HEK293 (cell line): ENCODE data around the gene IGFN1.
A peak's percentile ranks its signal among the peaks of the same experiment; 100 is the strongest.

ENCODE experiments used
- CTCF ChIA-PET: fragments of 350-600 bp; formaldehyde crosslinking; extraction: SDS; loops from one replicate; lab custom pipeline; 2021; ENCODE audit warnings: antibody characterized with exemption; lab: Yijun Ruan, JAX
- POLR2A ChIA-PET: fragments of 300-600 bp; formaldehyde crosslinking; extraction: SDS; loops from one replicate; lab custom pipeline; 2020; ENCODE audit warnings: antibody characterized with exemption, inconsistent platforms; lab: Yijun Ruan, JAX
- H3K27ac ChIP-seq: fragments of 200-500 bp; sonication (Bioruptor generic); 2 replicates; pipeline ENCODE4 v1.5.1; 2014; ENCODE audit warnings: low read depth, low read length, control low read depth, inconsistent platforms; ENCODE audit errors: extremely low read depth
- H3K36me3 ChIP-seq, 2 experiments: fragments of 200-500 bp in 1 of 2; sonication (Bioruptor generic) in 1 of 2; 1 replicate in 1 of 2; 2 replicates in 1 of 2; pipeline ENCODE4 v1.5.1; 2014 to 2017; ENCODE audit warnings: inconsistent platforms in 2 of 2, low read length in 2 of 2; ENCODE audit not compliant: control insufficient read depth in 2 of 2, insufficient read depth in 1 of 2
- H3K4me1 ChIP-seq: fragments of 200-500 bp; sonication (Bioruptor generic); 2 replicates; pipeline ENCODE4 v1.5.1; 2014; ENCODE audit warnings: mild to moderate bottlenecking, low read length, inconsistent platforms; ENCODE audit not compliant: control insufficient read depth, insufficient read depth
- H3K4me3 ChIP-seq: 2 replicates; pipeline ENCODE4 v1.5.1; 2011; ENCODE audit warnings: low read depth, mild to moderate bottlenecking, control low read depth, low read length, moderate library complexity
- H3K9me3 ChIP-seq: fragments of 200-500 bp; sonication (Bioruptor generic); 2 replicates; pipeline ENCODE4 v1.5.1; 2014; ENCODE audit warnings: low read depth, low read length, inconsistent platforms; ENCODE audit not compliant: control insufficient read depth, insufficient read depth
- KLF1 ChIP-seq: fragments of 450-650 bp; formaldehyde crosslinking; IDR thresholded peaks from 2 replicates; pipeline ENCODE4 v1.5.1; 2016; ENCODE audit warnings: missing biosample characterization, missing genetic modification characterization
- TCF7L2 ChIP-seq: IDR thresholded peaks from 2 replicates; pipeline ENCODE4 v1.6.1; 2011; ENCODE audit warnings: low read depth, mild to moderate bottlenecking, inconsistent platforms, low read length, moderate library complexity, borderline replicate concordance
- TRIM28 ChIP-seq: IDR thresholded peaks from 2 replicates; pipeline ENCODE4 v1.6.1; 2011; ENCODE audit warnings: low read length, control low read depth, borderline replicate concordance
- ZBTB1 ChIP-seq: fragments of 450-650 bp; formaldehyde crosslinking; IDR thresholded peaks from 2 replicates; pipeline ENCODE4 v1.5.1; 2016; ENCODE audit warnings: missing biosample characterization, missing genetic modification characterization
- ZIC2 ChIP-seq: fragments of 450-650 bp; formaldehyde crosslinking; IDR thresholded peaks from 2 replicates; pipeline ENCODE4 v1.5.1; 2016; ENCODE audit warnings: missing biosample characterization, missing genetic modification characterization
- ZNF184 ChIP-seq: fragments of 450-650 bp; IDR thresholded peaks from 2 replicates; pipeline ENCODE4 v1.5.1; 2018; ENCODE audit warnings: missing biosample characterization, mild to moderate bottlenecking, missing genetic modification characterization
- ZNF2 ChIP-seq: fragments of 450-650 bp; formaldehyde crosslinking; IDR thresholded peaks from 2 replicates; pipeline ENCODE4 v1.5.1; 2016; ENCODE audit warnings: missing biosample characterization, missing genetic modification characterization
- ZNF248 ChIP-seq: fragments of 450-650 bp; formaldehyde crosslinking; IDR thresholded peaks from 2 replicates; pipeline ENCODE4 v1.5.1; 2017; ENCODE audit warnings: missing biosample characterization, missing genetic modification characterization
- ZNF433 ChIP-seq: fragments of 450-650 bp; formaldehyde crosslinking; IDR thresholded peaks from 2 replicates; pipeline ENCODE4 v1.5.1; 2016; ENCODE audit warnings: missing biosample characterization, missing genetic modification characterization, low read depth
- ZNF596 ChIP-seq: fragments of 450-650 bp; IDR thresholded peaks from 2 replicates; pipeline ENCODE4 v1.5.0; 2018; ENCODE audit warnings: missing biosample characterization, mild to moderate bottlenecking, missing genetic modification characterization, moderate library complexity
- ZNF629 ChIP-seq: fragments of 450-650 bp; formaldehyde crosslinking; IDR thresholded peaks from 2 replicates; pipeline ENCODE4 v1.5.1; 2017; ENCODE audit warnings: missing biosample characterization, missing genetic modification characterization
- ZNF776 ChIP-seq: fragments of 450-650 bp; formaldehyde crosslinking; IDR thresholded peaks from 2 replicates; pipeline ENCODE4 v1.5.0; 2017; ENCODE audit warnings: missing biosample characterization, missing genetic modification characterization, borderline replicate concordance
- ZSCAN23 ChIP-seq: fragments of 450-650 bp; formaldehyde crosslinking; IDR thresholded peaks from 2 replicates; pipeline ENCODE4 v1.5.1; 2016; ENCODE audit warnings: missing biosample characterization, missing genetic modification characterization
- TF ChIP-seq, protein P1 (sequence below): fragments of 450-650 bp; formaldehyde crosslinking; IDR thresholded peaks from 2 replicates; pipeline ENCODE4 v1.5.1; 2016; ENCODE audit warnings: missing biosample characterization, missing genetic modification characterization
- TF ChIP-seq, protein P2 (sequence below): fragments of 450-650 bp; formaldehyde crosslinking; IDR thresholded peaks from 2 replicates; pipeline ENCODE4 v1.5.1; 2016; ENCODE audit warnings: missing biosample characterization, missing genetic modification characterization
- TF ChIP-seq, protein P3 (sequence below): fragments of 450-650 bp; formaldehyde crosslinking; IDR thresholded peaks from 2 replicates; pipeline ENCODE4 v1.5.1; 2016; ENCODE audit warnings: missing biosample characterization, missing genetic modification characterization
- TF ChIP-seq, protein P4 (sequence below): fragments of 450-650 bp; formaldehyde crosslinking; IDR thresholded peaks from 2 replicates; pipeline ENCODE4 v1.5.1; 2017; ENCODE audit warnings: missing biosample characterization, missing genetic modification characterization
- TF ChIP-seq, protein P5 (sequence below): fragments of 450-650 bp; formaldehyde crosslinking; IDR thresholded peaks from 2 replicates; pipeline ENCODE4 v1.5.1; 2016; ENCODE audit warnings: missing biosample characterization, missing genetic modification characterization

Gene IGFN1

DNA sequence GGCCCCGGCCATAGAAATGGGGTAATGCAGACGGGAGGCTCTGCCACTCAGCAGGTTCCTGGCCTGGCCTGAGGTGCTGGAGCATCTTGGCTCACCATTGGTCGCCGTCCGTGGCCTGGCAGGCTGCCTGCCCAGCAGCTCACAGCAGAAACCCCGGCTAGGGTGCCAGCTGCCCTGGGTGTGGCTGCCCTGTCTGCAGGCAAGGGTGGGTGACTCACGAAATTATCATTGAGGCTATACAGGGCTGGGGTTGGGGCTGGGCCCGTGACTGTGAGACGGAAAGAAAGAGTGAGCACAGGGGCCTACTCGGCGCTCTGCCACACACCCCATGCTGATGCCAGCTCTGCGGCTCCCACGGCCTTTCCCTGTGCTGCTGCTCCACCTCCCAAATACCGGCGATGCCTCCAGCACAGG is 84.6 kb downstream of the IGFN1 start:
- Histone ChIP-seq H3K4me3 (no peak overlapping the region), H3K9me3 (no peaks in the 10 kb centered on the region), H3K4me1 (no peaks in the 10 kb centered on the region), H3K27ac (no peak overlapping the region), H3K36me3 (no peaks in the 10 kb centered on the region)
- ChIA-PET CTCF (no interaction called here), POLR2A (no interaction called here)
- peak; percentile 55 for TF ChIP-seq ZIC2
- no peak for TF ChIP-seq TCF7L2
- peak; percentile 51 for TF ChIP-seq KLF1 (tag by site-specific recombination)
- no peak for TF ChIP-seq ZNF2 (tag by site-specific recombination)

DNA sequence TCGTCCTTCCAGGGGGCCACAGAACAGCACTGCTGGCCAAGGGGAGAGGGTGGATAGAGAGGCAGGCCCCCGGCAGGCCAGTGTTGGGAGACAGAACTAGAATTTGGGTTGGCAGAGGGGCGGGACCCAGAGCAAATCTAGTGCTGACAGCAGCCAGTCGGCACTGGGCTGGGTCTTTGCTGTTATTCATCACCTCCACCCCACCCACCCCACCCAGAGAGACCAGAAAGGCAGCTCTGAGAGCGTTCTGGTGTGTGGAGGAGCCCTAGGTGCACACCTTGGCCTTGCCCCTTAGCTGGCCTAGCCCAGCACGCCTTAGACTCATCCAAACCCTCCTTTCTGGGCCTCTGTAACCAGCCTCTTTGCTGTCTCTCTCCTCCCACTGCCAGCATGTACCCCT is 86.3 kb downstream of the IGFN1 start:
- Histone ChIP-seq H3K4me1 (no peaks in the 10 kb centered on the region), H3K4me3 (no peak overlapping the region), H3K9me3 (no peaks in the 10 kb centered on the region), H3K27ac (no peak overlapping the region)
- POLR2A ChIA-PET = no interaction called here
- TF ChIP-seq ZBTB1 (tag by site-specific recombination) (no peak), ZNF629 (tag by site-specific recombination) (no peak), KLF1 (tag by site-specific recombination) (peak; percentile 55; the same call in 1 of the 2 replicates), ZNF596 (tag by site-specific recombination) (no peak)
- TF ChIP-seq, all 188 proteins: peak for 1
- CTCF ChIA-PET = no interaction called here
- H3K36me3 ChIP-seq = no peaks in the 10 kb centered on the region

GRCh38 chr1:201277441-201277840 is 86.8 kb downstream of the IGFN1 start:
- no peaks in the 10 kb centered on the region for H3K36me3 ChIP-seq
- no peaks in the 10 kb centered on the region for H3K4me1 ChIP-seq
- CTCF ChIA-PET = no interaction called here
- TF ChIP-seq ZSCAN23 (no peak), KLF1 (tag by site-specific recombination) (no peak), TRIM28 (no peak), ZNF433 (tag by site-specific recombination) (no peak), ZNF776 (no peak), ZNF184 (no peak), ZNF248 (tag by site-specific recombination) (no peak)
- TF ChIP-seq, protein P1, sequence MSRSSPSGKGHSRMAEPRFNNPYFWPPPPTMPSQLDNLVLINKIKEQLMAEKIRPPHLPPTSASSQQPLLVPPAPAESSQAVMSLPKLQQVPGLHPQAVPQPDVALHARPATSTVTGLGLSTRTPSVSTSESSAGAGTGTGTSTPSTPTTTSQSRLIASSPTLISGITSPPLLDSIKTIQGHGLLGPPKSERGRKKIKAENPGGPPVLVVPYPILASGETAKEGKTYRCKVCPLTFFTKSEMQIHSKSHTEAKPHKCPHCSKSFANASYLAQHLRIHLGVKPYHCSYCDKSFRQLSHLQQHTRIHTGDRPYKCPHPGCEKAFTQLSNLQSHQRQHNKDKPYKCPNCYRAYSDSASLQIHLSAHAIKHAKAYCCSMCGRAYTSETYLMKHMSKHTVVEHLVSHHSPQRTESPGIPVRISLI (tag by site-specific recombination) = no peak
- TF ChIP-seq, protein P2, sequence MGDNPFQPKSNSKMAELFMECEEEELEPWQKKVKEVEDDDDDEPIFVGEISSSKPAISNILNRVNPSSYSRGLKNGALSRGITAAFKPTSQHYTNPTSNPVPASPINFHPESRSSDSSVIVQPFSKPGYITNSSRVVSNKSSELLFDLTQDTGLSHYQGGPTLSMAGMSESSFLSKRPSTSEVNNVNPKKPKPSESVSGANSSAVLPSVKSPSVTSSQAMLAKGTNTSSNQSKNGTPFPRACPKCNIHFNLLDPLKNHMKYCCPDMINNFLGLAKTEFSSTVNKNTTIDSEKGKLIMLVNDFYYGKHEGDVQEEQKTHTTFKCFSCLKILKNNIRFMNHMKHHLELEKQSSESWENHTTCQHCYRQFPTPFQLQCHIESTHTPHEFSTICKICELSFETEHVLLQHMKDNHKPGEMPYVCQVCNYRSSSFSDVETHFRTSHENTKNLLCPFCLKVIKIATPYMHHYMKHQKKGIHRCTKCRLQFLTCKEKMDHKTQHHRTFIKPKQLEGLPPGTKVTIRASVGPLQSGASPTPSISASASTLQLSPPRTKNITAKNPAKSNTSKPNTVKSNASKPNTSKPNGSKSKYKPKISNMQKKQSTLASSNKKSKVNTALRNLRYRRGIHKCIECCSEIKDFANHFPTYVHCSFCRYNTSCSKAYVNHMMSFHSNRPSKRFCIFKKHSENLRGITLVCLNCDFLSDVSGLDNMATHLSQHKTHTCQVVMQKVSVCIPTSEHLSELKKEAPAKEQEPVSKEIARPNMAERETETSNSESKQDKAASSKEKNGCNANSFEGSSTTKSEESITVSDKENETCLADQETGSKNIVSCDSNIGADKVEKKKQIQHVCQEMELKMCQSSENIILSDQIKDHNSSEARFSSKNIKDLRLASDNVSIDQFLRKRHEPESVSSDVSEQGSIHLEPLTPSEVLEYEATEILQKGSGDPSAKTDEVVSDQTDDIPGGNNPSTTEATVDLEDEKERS (tag by site-specific recombination) = no peak
- TF ChIP-seq, protein P3, sequence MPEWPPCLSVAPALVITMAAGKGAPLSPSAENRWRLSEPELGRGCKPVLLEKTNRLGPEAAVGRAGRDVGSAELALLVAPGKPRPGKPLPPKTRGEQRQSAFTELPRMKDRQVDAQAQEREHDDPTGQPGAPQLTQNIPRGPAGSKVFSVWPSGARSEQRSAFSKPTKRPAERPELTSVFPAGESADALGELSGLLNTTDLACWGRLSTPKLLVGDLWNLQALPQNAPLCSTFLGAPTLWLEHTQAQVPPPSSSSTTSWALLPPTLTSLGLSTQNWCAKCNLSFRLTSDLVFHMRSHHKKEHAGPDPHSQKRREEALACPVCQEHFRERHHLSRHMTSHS (tag by site-specific recombination) = no peak
- TF ChIP-seq, protein P4, sequence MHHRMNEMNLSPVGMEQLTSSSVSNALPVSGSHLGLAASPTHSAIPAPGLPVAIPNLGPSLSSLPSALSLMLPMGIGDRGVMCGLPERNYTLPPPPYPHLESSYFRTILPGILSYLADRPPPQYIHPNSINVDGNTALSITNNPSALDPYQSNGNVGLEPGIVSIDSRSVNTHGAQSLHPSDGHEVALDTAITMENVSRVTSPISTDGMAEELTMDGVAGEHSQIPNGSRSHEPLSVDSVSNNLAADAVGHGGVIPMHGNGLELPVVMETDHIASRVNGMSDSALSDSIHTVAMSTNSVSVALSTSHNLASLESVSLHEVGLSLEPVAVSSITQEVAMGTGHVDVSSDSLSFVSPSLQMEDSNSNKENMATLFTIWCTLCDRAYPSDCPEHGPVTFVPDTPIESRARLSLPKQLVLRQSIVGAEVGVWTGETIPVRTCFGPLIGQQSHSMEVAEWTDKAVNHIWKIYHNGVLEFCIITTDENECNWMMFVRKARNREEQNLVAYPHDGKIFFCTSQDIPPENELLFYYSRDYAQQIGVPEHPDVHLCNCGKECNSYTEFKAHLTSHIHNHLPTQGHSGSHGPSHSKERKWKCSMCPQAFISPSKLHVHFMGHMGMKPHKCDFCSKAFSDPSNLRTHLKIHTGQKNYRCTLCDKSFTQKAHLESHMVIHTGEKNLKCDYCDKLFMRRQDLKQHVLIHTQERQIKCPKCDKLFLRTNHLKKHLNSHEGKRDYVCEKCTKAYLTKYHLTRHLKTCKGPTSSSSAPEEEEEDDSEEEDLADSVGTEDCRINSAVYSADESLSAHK (tag by site-specific recombination) = no peak
- TF ChIP-seq, protein P5, sequence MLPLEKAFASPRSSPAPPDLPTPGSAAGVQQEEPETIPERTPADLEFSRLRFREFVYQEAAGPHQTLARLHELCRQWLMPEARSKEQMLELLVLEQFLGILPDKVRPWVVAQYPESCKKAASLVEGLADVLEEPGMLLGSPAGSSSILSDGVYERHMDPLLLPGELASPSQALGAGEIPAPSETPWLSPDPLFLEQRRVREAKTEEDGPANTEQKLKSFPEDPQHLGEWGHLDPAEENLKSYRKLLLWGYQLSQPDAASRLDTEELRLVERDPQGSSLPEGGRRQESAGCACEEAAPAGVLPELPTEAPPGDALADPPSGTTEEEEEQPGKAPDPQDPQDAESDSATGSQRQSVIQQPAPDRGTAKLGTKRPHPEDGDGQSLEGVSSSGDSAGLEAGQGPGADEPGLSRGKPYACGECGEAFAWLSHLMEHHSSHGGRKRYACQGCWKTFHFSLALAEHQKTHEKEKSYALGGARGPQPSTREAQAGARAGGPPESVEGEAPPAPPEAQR (tag by site-specific recombination) = no peak
- H3K27ac ChIP-seq = no peak overlapping the region
- H3K4me3 ChIP-seq = no peak overlapping the region
- H3K9me3 ChIP-seq = no peaks in the 10 kb centered on the region
- POLR2A ChIA-PET = no interaction called here
